Fibroblast of lung (primary cell): ENCODE results near the gene AZIN2. TPM values are rescaled to one million over a fixed set of nuclear protein-coding genes. Genes with fewer than 3 reads are reported as not detected.

ENCODE experiments used
- DNase-seq, 2 donors: peaks; one replicate each; pipeline versions ENCODE4 v3.0.0 to v3.0.0-alpha.2; 2010; ENCODE audit warnings: low read depth in 2 of 2
- H2AFZ ChIP-seq: 2 replicates; pipeline ENCODE4 v1.5.1; 2012; ENCODE audit warnings: low read length, control low read depth, inconsistent platforms
- H3K27ac ChIP-seq: 2 replicates; pipeline ENCODE4 v1.5.1; 2011; ENCODE audit warnings: low read length, control low read depth; ENCODE audit not compliant: insufficient read depth
- H3K27me3 ChIP-seq: 2 replicates; pipeline ENCODE4 v1.5.1; 2011; ENCODE audit warnings: mild to moderate bottlenecking, low read length; ENCODE audit not compliant: control insufficient read depth, insufficient read depth
- H3K36me3 ChIP-seq: 2 replicates; pipeline ENCODE4 v1.5.1; 2011; ENCODE audit warnings: low read length; ENCODE audit not compliant: control insufficient read depth, insufficient read depth
- H3K4me1 ChIP-seq: 2 replicates; pipeline ENCODE4 v1.5.1; 2011; ENCODE audit warnings: low read length; ENCODE audit not compliant: control insufficient read depth, insufficient read depth; ENCODE audit errors: extremely low read depth
- H3K4me2 ChIP-seq: 2 replicates; pipeline ENCODE4 v1.5.1; 2011; ENCODE audit warnings: low read length, control low read depth; ENCODE audit not compliant: insufficient read depth; ENCODE audit errors: extremely low read depth
- H3K4me3 ChIP-seq, 4 experiments: fragments of 200-600 bp in 1 of 4; sonication (generic) in 1 of 4; replicated peaks in 1 of 4; 2 replicates each; pipeline ENCODE4 v1.5.1; 2011 to 2016; ENCODE audit warnings: low read length in 4 of 4, low read depth in 3 of 4, mild to moderate bottlenecking in 3 of 4, control low read depth in 2 of 4, inconsistent platforms in 1 of 4, mixed read lengths in 1 of 4; ENCODE audit not compliant: insufficient read depth in 1 of 4; ENCODE audit errors: control extremely low read depth in 1 of 4
- H3K79me2 ChIP-seq: 2 replicates; pipeline ENCODE4 v1.5.1; 2012; ENCODE audit warnings: mild to moderate bottlenecking, low read length, inconsistent platforms; ENCODE audit not compliant: control insufficient read depth, insufficient read depth
- H3K9ac ChIP-seq: 2 replicates; pipeline ENCODE4 v1.5.1; 2011; ENCODE audit warnings: mild to moderate bottlenecking, low read length, control low read depth; ENCODE audit not compliant: insufficient read depth
- H3K9me3 ChIP-seq: 2 replicates; pipeline ENCODE4 v1.5.1; 2012; ENCODE audit warnings: low read depth, low read length; ENCODE audit not compliant: control insufficient read depth, insufficient read depth
- H4K20me1 ChIP-seq: 2 replicates; pipeline ENCODE4 v1.5.1; 2011; ENCODE audit warnings: low read length; ENCODE audit not compliant: control insufficient read depth, insufficient read depth; ENCODE audit errors: extremely low read depth
- EZH2 ChIP-seq: IDR thresholded peaks from 2 replicates; pipeline ENCODE4 v1.5.1; 2012; ENCODE audit warnings: low read length, control low read depth, mild to moderate bottlenecking; ENCODE audit errors: missing control alignments
- polyA plus RNA-seq, 2 donors: library from polyadenylated mRNA; depleted of rRNA in 1 of 2; stranded (reverse) in 1 of 2; unstranded in 1 of 2; fragments of >200 nt; gene quantifications; 2 replicates each; pipeline ENCODE4 v1.2.1, GENCODE V29; 2011 to 2012; ENCODE audit warnings: missing spikeins in 1 of 2
- total RNA-seq: library from RNA; depleted of rRNA; stranded (reverse); fragments of >200 nt; gene quantifications from 2 replicates; pipeline ENCODE4 v1.2.1, GENCODE V29; 2014
- TF ChIP-seq, protein P1 (sequence below), 2 donors: IDR thresholded peaks in 1 of 2; conservative IDR thresholded peaks in 1 of 2; 1 replicate in 1 of 2; 2 replicates in 1 of 2; pipeline ENCODE4 v1.5.1; 2011 to 2012; ENCODE audit warnings: low read length in 2 of 2, control low read depth in 1 of 2, inconsistent platforms in 1 of 2, low read depth in 1 of 2, mild to moderate bottlenecking in 1 of 2

The AZIN2 gene
- total and polyA plus RNA-seq, 2 donors (not counting 1 experiment from before 2014, with no cell fraction given): 3.2 to 9.1 TPM

DNA sequence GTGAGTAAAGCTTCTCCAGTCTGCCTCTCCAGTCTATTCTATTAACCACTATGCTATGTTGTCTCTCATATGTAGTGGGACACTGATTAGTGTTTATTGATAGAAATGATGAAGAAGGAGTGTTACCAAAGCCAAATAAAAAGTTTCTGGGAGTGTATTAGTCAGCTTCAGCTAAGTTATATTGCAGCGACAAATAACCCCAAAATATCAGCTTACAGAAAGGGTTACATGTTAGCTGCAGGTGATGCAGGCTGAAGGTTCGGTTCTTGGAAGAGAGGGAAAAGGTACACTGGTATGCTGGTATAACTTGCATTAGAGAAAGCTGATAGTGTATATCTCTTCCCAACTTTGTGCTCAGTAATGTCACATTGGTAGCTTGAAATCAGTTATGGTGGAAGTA is 33.7 kb upstream of the AZIN2 start:
- DNase-seq: no peak
- Histone ChIP-seq H3K27me3 (no peaks in the 10 kb centered on the region), H3K27ac (no peak overlapping the region), H3K4me2 (no peak overlapping the region), H3K9ac (no peak overlapping the region), H3K9me3 (no peaks in the 10 kb centered on the region), H3K36me3 (no peaks in the 10 kb centered on the region), H3K4me3 (no peak overlapping the region), H3K79me2 (no peaks in the 10 kb centered on the region), H3K4me1 (peaks cover 2% of the 10 kb centered on the region), H2AFZ (no peak overlapping the region), H4K20me1 (no peaks in the 10 kb centered on the region)
- TF ChIP-seq, protein P1, sequence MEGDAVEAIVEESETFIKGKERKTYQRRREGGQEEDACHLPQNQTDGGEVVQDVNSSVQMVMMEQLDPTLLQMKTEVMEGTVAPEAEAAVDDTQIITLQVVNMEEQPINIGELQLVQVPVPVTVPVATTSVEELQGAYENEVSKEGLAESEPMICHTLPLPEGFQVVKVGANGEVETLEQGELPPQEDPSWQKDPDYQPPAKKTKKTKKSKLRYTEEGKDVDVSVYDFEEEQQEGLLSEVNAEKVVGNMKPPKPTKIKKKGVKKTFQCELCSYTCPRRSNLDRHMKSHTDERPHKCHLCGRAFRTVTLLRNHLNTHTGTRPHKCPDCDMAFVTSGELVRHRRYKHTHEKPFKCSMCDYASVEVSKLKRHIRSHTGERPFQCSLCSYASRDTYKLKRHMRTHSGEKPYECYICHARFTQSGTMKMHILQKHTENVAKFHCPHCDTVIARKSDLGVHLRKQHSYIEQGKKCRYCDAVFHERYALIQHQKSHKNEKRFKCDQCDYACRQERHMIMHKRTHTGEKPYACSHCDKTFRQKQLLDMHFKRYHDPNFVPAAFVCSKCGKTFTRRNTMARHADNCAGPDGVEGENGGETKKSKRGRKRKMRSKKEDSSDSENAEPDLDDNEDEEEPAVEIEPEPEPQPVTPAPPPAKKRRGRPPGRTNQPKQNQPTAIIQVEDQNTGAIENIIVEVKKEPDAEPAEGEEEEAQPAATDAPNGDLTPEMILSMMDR (conservative IDR thresholded peaks at IDR 0.05 in 1 of 2, IDR thresholded peaks at IDR 0.05 in 1 of 2; ENCODE audit: low read depth in 1 of 2, low read length in 2 of 2): no peak
- no peak for TF ChIP-seq EZH2

DNA sequence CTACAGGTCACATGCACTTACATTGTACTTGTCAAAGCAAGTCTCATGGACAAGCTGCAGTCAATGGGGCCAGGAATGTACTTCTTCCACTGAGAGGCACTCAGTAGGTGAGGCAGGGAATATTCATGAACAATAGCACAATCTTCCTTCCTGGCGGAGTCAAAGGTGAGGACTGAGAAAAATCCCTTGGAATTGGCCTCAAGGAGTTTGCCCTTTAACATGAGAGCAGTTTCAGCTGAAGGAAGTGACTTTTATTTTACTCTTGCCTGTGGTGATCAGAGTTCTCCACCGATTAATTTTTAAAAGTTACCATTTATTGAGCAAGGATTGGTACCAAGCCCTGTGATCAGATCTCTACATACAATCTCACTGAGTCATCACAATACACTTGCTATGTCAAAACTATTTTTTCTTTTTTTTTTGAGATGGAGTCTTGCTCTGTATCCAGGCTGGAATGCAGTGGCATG is 33.1 kb upstream of the AZIN2 start:
- Histone ChIP-seq H3K36me3 (no peaks in the 10 kb centered on the region), H3K79me2 (no peaks in the 10 kb centered on the region), H3K9ac (no peak overlapping the region), H3K27ac (no peak overlapping the region), H3K4me3 (no peak overlapping the region), H3K9me3 (no peaks in the 10 kb centered on the region), H4K20me1 (no peaks in the 10 kb centered on the region), H3K4me1 (peaks cover 2% of the 10 kb centered on the region), H3K27me3 (no peaks in the 10 kb centered on the region), H3K4me2 (no peak overlapping the region), H2AFZ (no peak overlapping the region)
- DNase-seq: peak; percentile 51 to 53
- TF ChIP-seq, protein P1 (conservative IDR thresholded peaks at IDR 0.05 in 1 of 2, IDR thresholded peaks at IDR 0.05 in 1 of 2; ENCODE audit: low read depth in 1 of 2, low read length in 2 of 2): no peak
- TF ChIP-seq EZH2: no peak

DNA sequence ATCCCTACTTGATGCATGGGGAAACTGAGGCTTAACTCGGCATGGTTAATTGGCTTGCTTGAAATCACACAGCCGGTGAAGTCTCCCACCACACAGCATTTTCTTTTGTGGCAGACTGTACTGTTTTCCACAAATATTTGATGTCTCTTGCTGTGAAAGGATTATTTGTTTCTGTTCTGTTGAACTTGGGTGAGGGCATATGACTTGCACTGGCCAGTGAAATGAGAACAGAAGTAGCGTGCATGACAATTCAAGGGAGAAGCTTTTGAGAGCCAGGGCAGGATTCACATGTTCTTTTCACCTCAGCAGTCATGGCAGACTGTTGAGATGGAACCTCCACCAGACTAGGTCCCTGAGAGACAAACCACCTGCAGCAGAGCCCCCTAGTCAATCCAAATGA is 32.5 kb upstream of the AZIN2 start:
- Histone ChIP-seq H3K4me2 (no peak overlapping the region), H3K4me1 (peaks cover 2% of the 10 kb centered on the region), H3K27me3 (no peaks in the 10 kb centered on the region), H3K4me3 (no peak overlapping the region), H3K79me2 (no peaks in the 10 kb centered on the region), H3K9ac (no peak overlapping the region), H3K27ac (no peak overlapping the region), H2AFZ (no peak overlapping the region), H3K9me3 (no peaks in the 10 kb centered on the region), H4K20me1 (no peaks in the 10 kb centered on the region), H3K36me3 (no peaks in the 10 kb centered on the region)
- DNase-seq: no peak
- TF ChIP-seq EZH2: no peak
- TF ChIP-seq, protein P1 (conservative IDR thresholded peaks at IDR 0.05 in 1 of 2, IDR thresholded peaks at IDR 0.05 in 1 of 2; ENCODE audit: low read depth in 1 of 2, low read length in 2 of 2): no peak
